AG04450 (cell line): ENCODE data around the gene SEC24D. TPM values are rescaled to one million over a fixed set of nuclear protein-coding genes. Genes with fewer than 3 reads are reported as not detected.

Experiments
- CTCF ChIA-PET: fragments of 300-600, 350-600 bp; formaldehyde crosslinking; extraction: SDS; loops from one replicate; lab custom pipeline; 2022; ENCODE audit warnings: antibody characterized with exemption, inconsistent platforms; lab: Charles Lee
- POLR2A ChIA-PET: fragments of 350-600 bp; formaldehyde crosslinking; extraction: SDS; loops from one replicate; lab custom pipeline; 2021; ENCODE audit warnings: antibody characterized with exemption, inconsistent platforms; lab: Yijun Ruan, JAX
- DNase-seq: peaks from one replicate; pipeline ENCODE4 v3.0.0-alpha.2; 2011; ENCODE audit warnings: low read depth, low spot score
- H3K27ac ChIP-seq: one replicate; pipeline ENCODE4 v1.5.1; 2012; ENCODE audit warnings: low read depth, low read length, control low read depth
- H3K27me3 ChIP-seq: one replicate; pipeline ENCODE4 v1.6.0; 2012; ENCODE audit warnings: low read length; ENCODE audit not compliant: control insufficient read depth, insufficient read depth
- H3K4me3 ChIP-seq: 2 replicates; pipeline ENCODE4 v1.5.1; 2011; ENCODE audit warnings: mild to moderate bottlenecking, low read depth, low read length, control low read depth
- H3K9me3 ChIP-seq: 2 replicates; pipeline ENCODE4 v1.5.1; 2012; ENCODE audit warnings: low read length; ENCODE audit not compliant: control insufficient read depth, insufficient read depth
- CTCF ChIP-seq: IDR thresholded peaks from 2 replicates; pipeline ENCODE4 v1.5.1; 2011; ENCODE audit warnings: low read depth, low read length, control low read depth, inconsistent platforms
- polyA plus RNA-seq: library from polyadenylated mRNA; depleted of rRNA; stranded (reverse); fragments of >200 nt; gene quantifications from 2 replicates; pipeline ENCODE4 v1.2.3, GENCODE V29; 2011

Gene SEC24D
- polyA plus RNA-seq, 1 experiment = 113 TPM

- H3K27ac ChIP-seq = no peak overlapping the region
- no peak for TF ChIP-seq CTCF
- H3K27me3 ChIP-seq = no peaks in the 10 kb centered on the region
- H3K4me3 ChIP-seq = no peak overlapping the region
- POLR2A ChIA-PET = interaction anchor here (0.5 to 1.3 kb wide), 2 partner anchors 18 to 59 kb away, joined by 3 to 5 read pairs; no protein-coding TSS in a partner anchor
- no peak for DNase-seq
- no peaks in the 10 kb centered on the region for H3K9me3 ChIP-seq
- CTCF ChIA-PET = interaction anchor here (0.8 to 10.0 kb wide), 4 partner anchors 115 to 511 kb away, joined by 3 to 116 read pairs (median 4); no protein-coding TSS in a partner anchor
Measured at GRCh38 chr4:118775405-118775804, 60.5 kb downstream of the SEC24D start.

DNA sequence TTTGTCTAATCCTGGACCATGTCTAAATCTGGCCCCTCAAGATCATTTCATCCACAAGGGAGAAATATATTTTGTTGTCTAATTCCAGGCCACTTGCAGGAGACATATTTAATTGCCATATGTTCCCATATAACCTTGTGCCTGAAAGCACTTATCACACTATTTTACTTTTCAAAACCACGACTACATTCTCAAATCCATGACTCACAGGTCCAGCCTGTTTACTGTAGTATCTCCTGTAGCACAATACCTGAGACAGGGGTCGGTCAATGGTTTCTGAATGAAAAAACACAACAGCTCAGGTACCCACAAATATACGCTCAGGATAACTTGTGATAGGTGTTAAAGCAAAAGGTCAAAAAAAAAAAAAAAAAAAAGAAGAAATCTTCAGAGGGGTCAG is 60.9 kb downstream of the SEC24D start:
- POLR2A ChIA-PET = interaction anchor here (0.5 to 1.3 kb wide), 3 partner anchors 19 to 108 kb away, joined by 3 to 5 read pairs (median 4); no protein-coding TSS in a partner anchor
- Histone ChIP-seq H3K27me3 (no peaks in the 10 kb centered on the region), H3K9me3 (no peaks in the 10 kb centered on the region), H3K27ac (no peak overlapping the region), H3K4me3 (no peak overlapping the region)
- CTCF ChIA-PET = interaction anchor here (0.8 to 10.0 kb wide), 4 partner anchors 114 to 512 kb away, joined by 3 to 116 read pairs (median 4); no protein-coding TSS in a partner anchor
- DNase-seq = no peak
- TF ChIP-seq CTCF = no peak

GRCh38 chr4:118774321-118774720 is 61.6 kb downstream of the SEC24D start:
- POLR2A ChIA-PET = no interaction called here
- DNase-seq = no peak
- no peaks in the 10 kb centered on the region for H3K27me3 ChIP-seq
- no peak for TF ChIP-seq CTCF
- no peaks in the 10 kb centered on the region for H3K9me3 ChIP-seq
- CTCF ChIA-PET = interaction anchor here (0.9 to 10.0 kb wide), 4 partner anchors 10 to 196 kb away, joined by 3 to 116 read pairs (median 5); no protein-coding TSS in a partner anchor
- H3K4me3 ChIP-seq = no peak overlapping the region
- no peak overlapping the region for H3K27ac ChIP-seq

- ChIA-PET CTCF (interaction anchor here (1.0 to 10.0 kb wide), 3 partner anchors 11 to 197 kb away, joined by 3 to 116 read pairs (median 7); no protein-coding TSS in a partner anchor), POLR2A (no interaction called here)
- H3K4me3 ChIP-seq = no peak overlapping the region
- no peak for DNase-seq
- no peak overlapping the region for H3K27ac ChIP-seq
- H3K9me3 ChIP-seq = no peaks in the 10 kb centered on the region
- TF ChIP-seq CTCF = no peak
- no peaks in the 10 kb centered on the region for H3K27me3 ChIP-seq
Measured at GRCh38 chr4:118773429-118773792, 62.5 kb downstream of the SEC24D start.

DNA sequence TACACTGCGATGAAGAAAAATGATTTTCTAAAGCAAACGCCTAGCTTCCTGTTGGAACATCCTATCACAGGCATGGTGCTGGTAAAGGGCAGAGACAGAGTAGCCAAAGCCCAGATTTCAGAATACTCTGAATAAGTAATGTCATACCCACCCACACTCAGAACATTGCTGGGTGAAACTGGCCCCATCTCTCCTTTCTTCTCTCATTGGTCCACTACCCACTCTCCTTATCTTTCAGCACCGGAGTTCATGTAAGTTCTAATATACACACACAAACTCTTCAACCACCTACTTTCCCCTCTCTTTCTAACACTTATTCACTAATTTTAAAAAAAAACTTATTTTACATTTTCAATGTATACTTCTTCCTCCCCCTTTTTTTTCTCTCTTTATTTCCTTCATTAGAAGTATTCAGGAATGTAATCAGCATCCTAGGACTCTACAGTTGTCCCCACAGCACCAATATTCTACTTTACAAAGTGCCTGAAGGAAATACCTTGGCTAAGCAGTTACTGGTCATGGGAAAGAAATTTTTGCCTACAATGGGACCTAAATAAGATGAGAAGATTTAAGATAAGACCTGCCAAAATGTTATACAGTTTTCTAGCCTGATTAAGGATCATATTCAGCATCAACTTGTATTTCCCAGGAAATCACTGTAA is 63.0 kb downstream of the SEC24D start:
- H3K9me3 ChIP-seq = no peaks in the 10 kb centered on the region
- no peak overlapping the region for H3K27ac ChIP-seq
- TF ChIP-seq CTCF = no peak
- no peak for DNase-seq
- ChIA-PET POLR2A (interaction anchor here (0.9 kb wide), 1 partner anchor 195 kb away, joined by 3 read pairs; no protein-coding TSS in a partner anchor), CTCF (interaction anchor here (1.5 to 10.0 kb wide), 5 partner anchors 13 to 197 kb away, joined by 7 to 116 read pairs (median 11); partner anchors contain the start of gene SYNPO2)
- no peak overlapping the region for H3K4me3 ChIP-seq
- H3K27me3 ChIP-seq = no peaks in the 10 kb centered on the region
